GM12874 (cell line): Measurements from ENCODE around the gene CRYGC.

Experiments used
- TF ChIP-seq, protein P1 (sequence below): IDR thresholded peaks from 2 replicates; pipeline ENCODE4 v1.5.1; 2011; ENCODE audit warnings: low read depth, mild to moderate bottlenecking, control low read depth, low read length, moderate library complexity; ENCODE audit not compliant: insufficient read depth

Gene CRYGC

DNA sequence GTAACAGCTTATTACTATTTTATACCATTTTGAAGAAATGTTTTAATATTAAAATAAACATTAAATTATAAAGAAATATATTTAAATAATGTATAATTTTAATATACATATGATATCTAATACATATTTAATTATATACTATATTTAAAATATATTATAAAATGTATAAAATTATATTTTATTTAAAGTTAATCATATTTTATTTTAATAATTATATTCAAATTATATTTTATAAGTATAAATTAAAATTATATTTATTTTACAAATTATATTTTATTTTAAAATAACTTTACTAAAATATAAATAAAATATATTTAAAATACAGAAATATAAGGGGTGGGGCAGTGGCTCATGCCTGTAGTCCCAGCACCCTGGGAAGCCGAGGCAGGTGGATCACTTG is 7.4 kb downstream of the CRYGC start:
- TF ChIP-seq, protein P1, sequence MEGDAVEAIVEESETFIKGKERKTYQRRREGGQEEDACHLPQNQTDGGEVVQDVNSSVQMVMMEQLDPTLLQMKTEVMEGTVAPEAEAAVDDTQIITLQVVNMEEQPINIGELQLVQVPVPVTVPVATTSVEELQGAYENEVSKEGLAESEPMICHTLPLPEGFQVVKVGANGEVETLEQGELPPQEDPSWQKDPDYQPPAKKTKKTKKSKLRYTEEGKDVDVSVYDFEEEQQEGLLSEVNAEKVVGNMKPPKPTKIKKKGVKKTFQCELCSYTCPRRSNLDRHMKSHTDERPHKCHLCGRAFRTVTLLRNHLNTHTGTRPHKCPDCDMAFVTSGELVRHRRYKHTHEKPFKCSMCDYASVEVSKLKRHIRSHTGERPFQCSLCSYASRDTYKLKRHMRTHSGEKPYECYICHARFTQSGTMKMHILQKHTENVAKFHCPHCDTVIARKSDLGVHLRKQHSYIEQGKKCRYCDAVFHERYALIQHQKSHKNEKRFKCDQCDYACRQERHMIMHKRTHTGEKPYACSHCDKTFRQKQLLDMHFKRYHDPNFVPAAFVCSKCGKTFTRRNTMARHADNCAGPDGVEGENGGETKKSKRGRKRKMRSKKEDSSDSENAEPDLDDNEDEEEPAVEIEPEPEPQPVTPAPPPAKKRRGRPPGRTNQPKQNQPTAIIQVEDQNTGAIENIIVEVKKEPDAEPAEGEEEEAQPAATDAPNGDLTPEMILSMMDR: no peak

DNA sequence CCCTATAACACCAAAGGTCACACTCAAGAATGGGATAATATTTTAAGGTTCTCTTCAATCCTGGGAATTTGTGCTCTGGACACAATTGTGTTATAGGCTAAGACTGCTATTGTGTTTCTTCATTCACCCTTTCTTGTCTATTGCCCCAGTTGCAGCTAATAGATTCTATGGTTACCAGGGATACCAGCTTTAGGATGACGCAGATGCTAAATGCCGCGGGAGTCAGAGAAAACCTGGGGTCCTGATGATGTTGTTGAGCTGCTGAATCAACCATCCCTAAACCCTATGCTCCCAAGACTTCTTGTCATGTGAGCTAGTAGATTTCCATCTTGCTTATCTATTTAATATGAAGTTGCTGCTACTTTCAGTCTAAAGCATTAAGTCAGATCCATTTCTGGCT is 10.7 kb downstream of the CRYGC start:
- TF ChIP-seq, protein P1: no peak

- TF ChIP-seq, protein P1: no peak
These were observed 16.7 kb downstream of the CRYGC start for GRCh38 chr2:208112969-208113368.

GRCh38 chr2:208103616-208104015 is 26.0 kb downstream of the CRYGC start:
- TF ChIP-seq, protein P1: no peak

GRCh38 chr2:208101716-208102631 is 27.7 kb downstream of the CRYGC start:
- TF ChIP-seq, protein P1: no peak

GRCh38 chr2:208099682-208100470 is 29.8 kb downstream of the CRYGC start:
- TF ChIP-seq, protein P1: no peak

DNA sequence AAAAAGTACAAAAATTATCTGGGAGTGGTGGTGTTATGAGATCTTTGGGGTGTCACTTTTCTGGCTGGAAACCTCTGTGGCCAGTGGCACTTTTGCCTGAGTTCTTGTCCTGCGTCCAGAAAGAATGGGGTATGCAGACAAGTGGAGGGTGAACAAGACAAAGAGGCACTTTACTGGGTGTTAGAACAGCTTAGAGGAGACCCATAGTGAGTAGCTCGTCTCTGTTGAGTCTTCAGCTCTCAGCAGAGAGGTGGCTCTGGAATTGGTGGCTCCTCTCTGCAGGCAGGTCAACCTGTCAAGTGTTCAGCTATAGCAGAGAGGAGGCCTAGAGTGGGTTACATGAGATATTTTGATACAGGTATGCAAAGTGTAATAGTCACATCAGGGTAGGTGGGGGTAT is 31.4 kb downstream of the CRYGC start:
- TF ChIP-seq, protein P1: no peak
